Adrenal gland (tissue), 5 donors: ENCODE data around the gene BMPR1B.

ENCODE experiments used
- POLR2A ChIP-seq, 2 donors: fragments of 450-650 bp; IDR thresholded peaks; one replicate each; pipeline ENCODE4 v1.6.1; 2017; ENCODE audit warnings: antibody characterized with exemption in 2 of 2, mild to moderate bottlenecking in 2 of 2, moderate library complexity in 1 of 2
- TF ChIP-seq, protein P1 (sequence below), 6 experiments: fragments of 450-650 bp in 4 of 6; fragments of 200-600 bp in 2 of 6; sonication (generic) in 1 of 6; IDR thresholded peaks; 1 replicate in 5 of 6; 2 replicates in 1 of 6; pipeline versions ENCODE4 v1.5.1 to v1.8.0; 2016 to 2021; ENCODE audit warnings: antibody characterized with exemption in 6 of 6, mild to moderate bottlenecking in 2 of 6, moderate library complexity in 1 of 6
- donor health status: DM: no; HTN: no; CAD: no.

DNA sequence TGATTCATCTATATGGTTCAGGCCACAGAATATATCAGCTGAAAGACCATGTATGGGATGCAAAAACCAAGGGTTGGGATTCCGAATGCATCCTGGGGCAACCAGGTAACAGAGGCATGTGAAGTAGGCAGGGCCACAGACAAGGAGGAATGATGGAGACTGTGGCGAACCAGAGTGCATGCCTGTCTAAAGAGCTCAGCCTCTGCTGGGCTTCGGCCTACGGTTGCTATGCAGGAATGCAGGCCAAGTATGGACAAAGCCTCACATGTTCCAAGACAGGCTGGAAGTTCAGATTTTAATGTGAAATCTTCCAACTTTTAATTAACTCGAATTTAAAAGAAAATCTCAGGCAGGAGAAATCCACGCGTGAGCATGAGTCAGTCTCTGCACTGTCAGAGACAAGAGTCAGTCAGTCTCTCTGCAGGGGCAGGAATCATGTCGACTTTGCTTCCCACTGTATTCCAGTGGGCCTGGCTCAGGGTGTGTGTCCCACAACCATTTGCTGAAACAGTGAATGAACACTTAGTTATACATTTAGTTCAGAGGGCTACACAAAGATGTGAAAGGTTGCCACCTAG lies 446.6 kb downstream of the BMPR1B start:
- TF ChIP-seq, protein P1, sequence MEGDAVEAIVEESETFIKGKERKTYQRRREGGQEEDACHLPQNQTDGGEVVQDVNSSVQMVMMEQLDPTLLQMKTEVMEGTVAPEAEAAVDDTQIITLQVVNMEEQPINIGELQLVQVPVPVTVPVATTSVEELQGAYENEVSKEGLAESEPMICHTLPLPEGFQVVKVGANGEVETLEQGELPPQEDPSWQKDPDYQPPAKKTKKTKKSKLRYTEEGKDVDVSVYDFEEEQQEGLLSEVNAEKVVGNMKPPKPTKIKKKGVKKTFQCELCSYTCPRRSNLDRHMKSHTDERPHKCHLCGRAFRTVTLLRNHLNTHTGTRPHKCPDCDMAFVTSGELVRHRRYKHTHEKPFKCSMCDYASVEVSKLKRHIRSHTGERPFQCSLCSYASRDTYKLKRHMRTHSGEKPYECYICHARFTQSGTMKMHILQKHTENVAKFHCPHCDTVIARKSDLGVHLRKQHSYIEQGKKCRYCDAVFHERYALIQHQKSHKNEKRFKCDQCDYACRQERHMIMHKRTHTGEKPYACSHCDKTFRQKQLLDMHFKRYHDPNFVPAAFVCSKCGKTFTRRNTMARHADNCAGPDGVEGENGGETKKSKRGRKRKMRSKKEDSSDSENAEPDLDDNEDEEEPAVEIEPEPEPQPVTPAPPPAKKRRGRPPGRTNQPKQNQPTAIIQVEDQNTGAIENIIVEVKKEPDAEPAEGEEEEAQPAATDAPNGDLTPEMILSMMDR (IDR thresholded peaks at IDR 0.05), result no peak
- TF ChIP-seq POLR2A (IDR thresholded peaks at IDR 0.05), result no peak
